PC-3 (cell line): ENCODE measurements around the gene CTNNBIP1. TPM values are rescaled to one million over a fixed set of nuclear protein-coding genes. Genes with fewer than 3 reads are reported as not detected.

Experiments
- ATAC-seq: fragments of 200-7000 bp; cut with Tn5 transposase; 2 replicates; pipeline ENCODE4 v1.9.1; 2020; ENCODE audit warnings: mild to moderate bottlenecking, moderate library complexity
- BruUV-seq: library from RNA; stranded (reverse); fragments of 400-500 nt; replicated peaks from 2 replicates; lab custom pipeline; 2021; lab: Mats Ljungman, UMichigan
- CTCF ChIA-PET: fragments of 300-600 bp; sonication (Branson Sonifier 250); formaldehyde crosslinking; loops from one replicate; lab custom pipeline; 2022; ENCODE audit warnings: antibody characterized with exemption; lab: Charles Lee
- POLR2A ChIA-PET: fragments of 300-600 bp; sonication (Branson Sonifier 250); formaldehyde crosslinking; loops from one replicate; lab custom pipeline; 2022; ENCODE audit warnings: antibody characterized with exemption; ENCODE audit not compliant: unreplicated experiment; lab: Charles Lee
- DNase-seq: peaks from one replicate; pipeline ENCODE4 v3.0.0-alpha.2; 2015
- H2AFZ ChIP-seq: fragments of 300-600 bp; sonication (generic); 2 replicates; pipeline ENCODE4 v1.6.0; 2016; ENCODE audit warnings: antibody characterized with exemption, low read length
- H3F3A ChIP-seq: fragments of 300-600 bp; sonication (generic); one replicate; pipeline ENCODE4 v1.6.0; 2017; ENCODE audit warnings: antibody characterized with exemption, low read length, control low read depth, mild to moderate bottlenecking; ENCODE audit not compliant: unreplicated experiment
- H3K27ac ChIP-seq: fragments of 300-600 bp; sonication (generic); 2 replicates; pipeline ENCODE4 v1.5.1; 2016; ENCODE audit warnings: mild to moderate bottlenecking, low read length
- H3K27me3 ChIP-seq: fragments of 300-600 bp; sonication (generic); 2 replicates; pipeline ENCODE4 v1.6.1; 2016; ENCODE audit warnings: low read length, mixed read lengths
- H3K36me3 ChIP-seq: fragments of 300-600 bp; sonication (generic); 2 replicates; pipeline ENCODE4 v1.6.1; 2016; ENCODE audit warnings: low read depth, mixed run types, low read length, mixed read lengths
- H3K4me1 ChIP-seq: fragments of 300-600 bp; sonication (generic); 2 replicates; pipeline ENCODE4 v1.5.1; 2016; ENCODE audit warnings: low read length; ENCODE audit not compliant: insufficient read depth
- H3K4me2 ChIP-seq: fragments of 300-600 bp; sonication (generic); 2 replicates; pipeline ENCODE4 v1.6.0; 2016; ENCODE audit warnings: low read length
- H3K4me3 ChIP-seq: fragments of 300-600 bp; sonication (generic); 2 replicates; pipeline ENCODE4 v1.5.1; 2016; ENCODE audit warnings: mild to moderate bottlenecking, low read length, mixed read lengths
- H3K79me2 ChIP-seq: fragments of 300-600 bp; sonication (generic); 2 replicates; pipeline ENCODE4 v1.6.1; 2017; ENCODE audit warnings: low read length, mixed read lengths
- H3K9ac ChIP-seq: fragments of 300-600 bp; sonication (generic); 2 replicates; pipeline ENCODE4 v1.6.0; 2016; ENCODE audit warnings: mild to moderate bottlenecking, low read length
- H3K9me2 ChIP-seq: fragments of 300-600 bp; sonication (generic); replicated peaks from 2 replicates; pipeline ENCODE4 v1.6.1; 2016; ENCODE audit warnings: mixed run types, low read length, mixed read lengths
- H3K9me3 ChIP-seq: fragments of 300-600 bp; sonication (generic); 2 replicates; pipeline ENCODE4 v1.6.1; 2016; ENCODE audit warnings: low read length, mixed read lengths
- H4K20me1 ChIP-seq: fragments of 300-600 bp; sonication (generic); 2 replicates; pipeline ENCODE4 v1.6.1; 2016; ENCODE audit warnings: low read length, mixed read lengths
- EZH2 ChIP-seq: fragments of 300-600 bp; sonication (generic); IDR thresholded peaks from one replicate; pipeline ENCODE4 v1.6.1; 2017; ENCODE audit warnings: antibody characterized with exemption, mild to moderate bottlenecking, low read length; ENCODE audit not compliant: unreplicated experiment
- EZH2phosphoT487 ChIP-seq: fragments of 300-600 bp; sonication (generic); IDR thresholded peaks from 2 replicates; pipeline ENCODE4 v1.6.1; 2018; ENCODE audit warnings: mild to moderate bottlenecking, antibody characterized with exemption, low read length, borderline replicate concordance
- intact Hi-C: fragments of 100-400 bp; cut with micrococcal nuclease; formaldehyde crosslinking; loops from 2 replicates; pipeline ENCODE4 v1.9.0; 2023
- total RNA-seq: library from RNA; depleted of rRNA; stranded (reverse); fragments of >200 nt; gene quantifications from 2 replicates; pipeline ENCODE4 v1.2.3, GENCODE V29; 2014
- TF ChIP-seq, protein P1 (sequence below): fragments of 300-600 bp; sonication (generic); conservative IDR thresholded peaks from 2 replicates; pipeline ENCODE4 v1.5.1; 2017; ENCODE audit warnings: antibody characterized with exemption, low read depth, mild to moderate bottlenecking, low read length

CTNNBIP1 gene
- total RNA-seq, 1 experiment from 2014 or later = 78.1 TPM

DNA sequence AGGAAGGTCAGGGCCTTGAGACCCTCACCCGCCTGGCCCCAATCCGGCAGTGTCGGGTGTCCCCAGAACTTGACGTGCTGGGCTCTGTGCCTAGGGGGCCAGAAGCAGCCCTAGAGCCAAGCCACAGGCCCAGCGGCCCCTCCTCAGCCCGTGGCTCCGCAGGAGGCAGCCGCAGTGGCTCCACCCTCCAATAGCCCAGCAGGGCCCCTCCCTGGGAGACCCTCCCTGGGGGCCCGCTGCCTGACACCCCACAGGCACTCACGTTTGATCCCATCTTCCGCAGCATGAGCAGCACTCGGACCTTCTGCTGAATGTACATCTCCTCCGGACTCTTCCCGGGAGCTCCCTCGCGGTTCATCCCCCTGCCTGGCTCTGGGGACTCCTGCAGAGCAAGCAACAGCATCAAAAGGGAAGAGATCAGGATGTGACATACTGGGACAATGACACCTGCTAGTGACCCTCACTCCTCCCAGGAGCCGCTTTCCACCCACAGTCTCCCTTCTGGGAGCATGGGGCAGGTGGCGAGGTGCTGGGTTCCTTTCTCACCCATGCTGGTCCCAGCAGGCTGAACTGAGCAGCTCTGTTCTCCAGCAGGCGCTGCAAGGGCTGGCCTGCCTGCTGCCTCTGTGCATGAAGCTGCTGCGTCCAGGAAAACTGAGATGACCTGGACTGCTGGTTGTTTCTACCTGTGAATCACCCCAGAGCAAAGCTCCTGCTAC, 38.2 kb downstream of the CTNNBIP1 start:
- Histone ChIP-seq H3K27ac (no peak overlapping the region), H3K9ac (no peak overlapping the region), H2AFZ (no peak overlapping the region), H3K79me2 (no peaks in the 10 kb centered on the region), H3K27me3 (no peaks in the 10 kb centered on the region), H3K9me3 (no peaks in the 10 kb centered on the region), H3F3A (no peaks in the 10 kb centered on the region), H4K20me1 (no peaks in the 10 kb centered on the region), H3K4me1 (peaks cover 13% of the 10 kb centered on the region), H3K9me2 (no peaks in the 10 kb centered on the region), H3K4me2 (no peak overlapping the region), H3K4me3 (no peak overlapping the region), H3K36me3 (no peaks in the 10 kb centered on the region; the same call in 1 of the 2 replicates)
- no TSS peak for BruUV-seq
- ChIA-PET CTCF (interaction anchor here (0.5 to 1.7 kb wide), 2 partner anchors 71 to 88 kb away, joined by 5 to 8 read pairs; partner anchors contain the start of genes LZIC and NMNAT1), POLR2A (interaction anchor here (0.5 kb wide), 1 partner anchor 161 kb away, joined by 3 read pairs; the partner anchor contains the start of gene UBE4B)
- no peak for DNase-seq
- TF ChIP-seq EZH2 (no peak), EZH2phosphoT487 (no peak)
- TF ChIP-seq, protein P1, sequence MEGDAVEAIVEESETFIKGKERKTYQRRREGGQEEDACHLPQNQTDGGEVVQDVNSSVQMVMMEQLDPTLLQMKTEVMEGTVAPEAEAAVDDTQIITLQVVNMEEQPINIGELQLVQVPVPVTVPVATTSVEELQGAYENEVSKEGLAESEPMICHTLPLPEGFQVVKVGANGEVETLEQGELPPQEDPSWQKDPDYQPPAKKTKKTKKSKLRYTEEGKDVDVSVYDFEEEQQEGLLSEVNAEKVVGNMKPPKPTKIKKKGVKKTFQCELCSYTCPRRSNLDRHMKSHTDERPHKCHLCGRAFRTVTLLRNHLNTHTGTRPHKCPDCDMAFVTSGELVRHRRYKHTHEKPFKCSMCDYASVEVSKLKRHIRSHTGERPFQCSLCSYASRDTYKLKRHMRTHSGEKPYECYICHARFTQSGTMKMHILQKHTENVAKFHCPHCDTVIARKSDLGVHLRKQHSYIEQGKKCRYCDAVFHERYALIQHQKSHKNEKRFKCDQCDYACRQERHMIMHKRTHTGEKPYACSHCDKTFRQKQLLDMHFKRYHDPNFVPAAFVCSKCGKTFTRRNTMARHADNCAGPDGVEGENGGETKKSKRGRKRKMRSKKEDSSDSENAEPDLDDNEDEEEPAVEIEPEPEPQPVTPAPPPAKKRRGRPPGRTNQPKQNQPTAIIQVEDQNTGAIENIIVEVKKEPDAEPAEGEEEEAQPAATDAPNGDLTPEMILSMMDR = no peak
- intact Hi-C loops = loop anchor here (5.0 kb wide), 1 partner anchor 160 kb away; the partner anchor contains the start of gene UBE4B
- no peak for ATAC-seq

DNA sequence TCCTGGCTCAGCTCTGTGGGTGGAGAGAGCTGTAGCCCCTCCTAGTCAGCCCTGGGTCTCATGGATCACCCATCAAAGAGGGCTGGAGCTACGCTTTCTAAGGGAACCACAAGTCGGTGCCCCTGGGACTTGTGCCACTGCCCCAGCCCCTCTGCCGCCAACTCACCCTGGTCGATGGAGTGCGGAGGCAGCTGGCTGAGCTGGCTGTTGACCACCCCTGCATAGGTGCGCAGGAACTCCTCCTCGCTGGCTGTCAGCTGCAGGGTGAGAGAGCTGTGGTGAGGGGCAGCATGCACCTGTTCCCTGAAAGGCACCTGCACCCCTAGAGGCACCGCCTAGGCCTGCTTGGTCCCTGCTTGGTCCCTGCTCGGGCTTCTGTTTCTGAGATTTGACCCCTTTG, 39.0 kb downstream of the CTNNBIP1 start:
- H2AFZ ChIP-seq = no peak overlapping the region
- no peaks in the 10 kb centered on the region for H3K9me2 ChIP-seq
- no peaks in the 10 kb centered on the region for H3K79me2 ChIP-seq
- ATAC-seq (no peak), DNase-seq (no peak)
- no peak for TF ChIP-seq EZH2
- TF ChIP-seq, protein P1 = no peak
- TF ChIP-seq EZH2phosphoT487 = no peak
- ChIA-PET POLR2A (no interaction called here), CTCF (no interaction called here)
- no peak overlapping the region for H3K27ac ChIP-seq
- peaks cover 13% of the 10 kb centered on the region for H3K4me1 ChIP-seq
- H3K27me3 ChIP-seq = no peaks in the 10 kb centered on the region
- no peaks in the 10 kb centered on the region for H3F3A ChIP-seq
- no peaks in the 10 kb centered on the region; the same call in 1 of the 2 replicates for H3K36me3 ChIP-seq
- intact Hi-C loops = loop anchor here (5.0 kb wide), 1 partner anchor 161 kb away; the partner anchor contains the start of gene UBE4B
- no TSS peak for BruUV-seq
- no peaks in the 10 kb centered on the region for H3K9me3 ChIP-seq
- H3K4me3 ChIP-seq = no peak overlapping the region
- no peaks in the 10 kb centered on the region for H4K20me1 ChIP-seq
- H3K9ac ChIP-seq = no peak overlapping the region
- H3K4me2 ChIP-seq = no peak overlapping the region

DNA sequence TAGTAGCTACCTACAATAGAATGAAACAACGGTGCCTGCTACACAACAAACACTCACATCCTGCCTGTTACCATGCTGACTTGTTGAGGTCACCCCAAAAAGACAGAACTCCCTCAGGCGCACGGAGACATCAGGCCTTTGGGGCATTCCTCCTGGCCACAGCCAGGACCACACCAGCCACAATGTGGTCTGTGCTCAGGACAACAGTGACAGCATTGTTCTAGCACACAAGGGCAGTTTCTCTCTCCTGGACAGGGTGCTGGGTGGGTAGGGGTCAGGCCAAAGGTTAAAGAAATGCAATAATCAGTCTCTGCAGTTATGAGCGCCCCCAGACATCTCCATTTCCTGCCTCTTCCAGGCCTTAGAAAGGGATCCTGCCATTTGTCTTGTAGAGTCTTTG, 39.5 kb downstream of the CTNNBIP1 start:
- H4K20me1 ChIP-seq = no peaks in the 10 kb centered on the region
- POLR2A ChIA-PET = no interaction called here
- H3K79me2 ChIP-seq = no peaks in the 10 kb centered on the region
- no peaks in the 10 kb centered on the region for H3K27me3 ChIP-seq
- intact Hi-C loops = loop anchor here (5.0 kb wide), 1 partner anchor 162 kb away; the partner anchor contains the start of gene UBE4B
- no peak overlapping the region for H3K27ac ChIP-seq
- CTCF ChIA-PET = no interaction called here
- H3K9ac ChIP-seq = no peak overlapping the region
- no peaks in the 10 kb centered on the region for H3F3A ChIP-seq
- BruUV-seq = no TSS peak
- TF ChIP-seq EZH2 (no peak), EZH2phosphoT487 (no peak)
- TF ChIP-seq, protein P1 = no peak
- no peak overlapping the region for H2AFZ ChIP-seq
- DNase-seq (no peak), ATAC-seq (no peak)
- H3K4me1 ChIP-seq = peaks cover 13% of the 10 kb centered on the region
- no peaks in the 10 kb centered on the region for H3K9me2 ChIP-seq
- H3K36me3 ChIP-seq = no peaks in the 10 kb centered on the region; the same call in 1 of the 2 replicates
- no peak overlapping the region for H3K4me3 ChIP-seq
- no peak overlapping the region for H3K4me2 ChIP-seq
- no peaks in the 10 kb centered on the region for H3K9me3 ChIP-seq
